WTC11 (cell line): ENCODE measurements around the gene PRPF6. TPM values are rescaled to one million over a fixed set of nuclear protein-coding genes. Genes with fewer than 3 reads are reported as not detected.
A peak's percentile ranks its signal among the peaks of the same experiment; 100 is the strongest.

ENCODE experiments used
- ATAC-seq: fragments of 200-7000 bp; cut with Tn5 transposase; 2 replicates; pipeline ENCODE4 v1.10.0; 2021; ENCODE audit warnings: mild to moderate bottlenecking, moderate library complexity
- CTCF ChIA-PET: fragments of 300-600 bp; sonication (Branson Sonifier 250); formaldehyde crosslinking; loops from one replicate; lab custom pipeline; 2021; ENCODE audit warnings: antibody characterized with exemption; lab: Charles Lee
- POLR2A ChIA-PET: fragments of 350-600 bp; sonication (Branson Sonifier 250); formaldehyde crosslinking; loops from one replicate; lab custom pipeline; 2021; ENCODE audit warnings: antibody characterized with exemption; lab: Charles Lee
- DNase-seq: peaks from one replicate; pipeline ENCODE4 v3.0.0; 2021; ENCODE audit warnings: low spot score
- H3K27ac Mint-ChIP-seq: 2 replicates; pipeline ENCODE4 v1.8.0; 2021; ENCODE audit warnings: mixed read lengths
- H3K27me3 Mint-ChIP-seq: 2 replicates; pipeline ENCODE4 v1.8.0; 2021; ENCODE audit warnings: low read depth, mild to moderate bottlenecking, moderate library complexity, mixed read lengths
- H3K36me3 Mint-ChIP-seq: 2 replicates; pipeline ENCODE4 v1.8.0; 2021; ENCODE audit warnings: mixed read lengths
- H3K4me1 Mint-ChIP-seq: 2 replicates; pipeline ENCODE4 v1.8.0; 2022; ENCODE audit warnings: mixed read lengths
- H3K4me3 Mint-ChIP-seq: 2 replicates; pipeline ENCODE4 v1.8.0; 2021; ENCODE audit warnings: mild to moderate bottlenecking, moderate library complexity, mixed read lengths
- H3K9me3 Mint-ChIP-seq: 2 replicates; pipeline ENCODE4 v1.8.0; 2021; ENCODE audit warnings: mixed read lengths
- CREB1 ChIP-seq: sonication (generic); formaldehyde crosslinking; IDR thresholded peaks from 2 replicates; pipeline ENCODE4 v1.8.0; 2023; ENCODE audit warnings: mild to moderate bottlenecking, missing genetic modification reagents
- EMX1 ChIP-seq: fragments of 250-450 bp; sonication (Bioruptor Pico); IDR thresholded peaks from 2 replicates; pipeline ENCODE4 v1.8.0; 2021; ENCODE audit warnings: mild to moderate bottlenecking
- FOXP1 ChIP-seq: sonication (generic); formaldehyde crosslinking; IDR thresholded peaks from 2 replicates; pipeline ENCODE4 v1.8.0; 2022; ENCODE audit warnings: missing genetic modification reagents, mild to moderate bottlenecking, moderate library complexity, borderline replicate concordance
- IRF2 ChIP-seq: sonication (generic); formaldehyde crosslinking; IDR thresholded peaks from 2 replicates; pipeline ENCODE4 v1.8.0; 2022; ENCODE audit warnings: low read depth, missing genetic modification reagents, borderline replicate concordance
- NR1H2 ChIP-seq: sonication (generic); formaldehyde crosslinking; IDR thresholded peaks from 2 replicates; pipeline ENCODE4 v1.9.0; 2021; ENCODE audit warnings: mild to moderate bottlenecking, moderate library complexity, missing genetic modification reagents
- TCF7 ChIP-seq: sonication (generic); formaldehyde crosslinking; IDR thresholded peaks from 2 replicates; pipeline ENCODE4 v1.8.0; 2022; ENCODE audit warnings: mild to moderate bottlenecking, low read depth, missing genetic modification reagents, moderate library complexity
- TEAD1 ChIP-seq: sonication (generic); formaldehyde crosslinking; IDR thresholded peaks from 2 replicates; pipeline ENCODE4 v1.8.0; 2022; ENCODE audit warnings: mild to moderate bottlenecking, missing genetic modification reagents
- TEAD4 ChIP-seq: sonication (generic); formaldehyde crosslinking; IDR thresholded peaks from 2 replicates; pipeline ENCODE4 v1.8.0; 2022; ENCODE audit warnings: mild to moderate bottlenecking, missing genetic modification reagents
- TP53 ChIP-seq: sonication (generic); formaldehyde crosslinking; IDR thresholded peaks from 2 replicates; pipeline ENCODE4 v1.8.1; 2023; ENCODE audit warnings: mild to moderate bottlenecking, missing genetic modification reagents
- ZNF423 ChIP-seq: fragments of 250-450 bp; sonication (Bioruptor Pico); IDR thresholded peaks from 2 replicates; pipeline ENCODE4 v2.1.2; 2022; ENCODE audit warnings: mild to moderate bottlenecking, moderate library complexity
- total RNA-seq: library from RNA; stranded (reverse); gene quantifications from 3 replicates; pipeline ENCODE4 v1.2.3, GENCODE V29; 2021
- TF ChIP-seq, protein P1 (sequence below): sonication (generic); formaldehyde crosslinking; IDR thresholded peaks from 2 replicates; pipeline ENCODE4 v1.8.1; 2022; ENCODE audit warnings: mild to moderate bottlenecking, moderate library complexity, missing genetic modification reagents
- TF ChIP-seq, protein P2 (sequence below): fragments of 250-450 bp; sonication (Bioruptor Pico); IDR thresholded peaks from 2 replicates; pipeline ENCODE4 v2.1.2; 2022; ENCODE audit warnings: mild to moderate bottlenecking, moderate library complexity
- TF ChIP-seq, protein P3 (sequence below): sonication (generic); formaldehyde crosslinking; IDR thresholded peaks from 2 replicates; pipeline ENCODE4 v1.8.1; 2023; ENCODE audit warnings: mild to moderate bottlenecking, missing genetic modification reagents, moderate library complexity
- TF ChIP-seq, protein P4 (sequence below): sonication (generic); formaldehyde crosslinking; IDR thresholded peaks from 2 replicates; pipeline ENCODE4 v1.8.0; 2022; ENCODE audit warnings: mild to moderate bottlenecking, missing genetic modification reagents
- TF ChIP-seq, protein P5 (sequence below): fragments of 200-600 bp; IDR thresholded peaks from 2 replicates; pipeline ENCODE4 v1.8.0; 2022; ENCODE audit warnings: antibody characterized with exemption
- TF ChIP-seq, protein P6 (sequence below): fragments of 250-450 bp; sonication (Bioruptor Pico); IDR thresholded peaks from 2 replicates; pipeline ENCODE4 v1.9.0; 2021; ENCODE audit warnings: mild to moderate bottlenecking
- TF ChIP-seq, protein P7 (sequence below): sonication (generic); formaldehyde crosslinking; IDR thresholded peaks from 2 replicates; pipeline ENCODE4 v1.8.0; 2022; ENCODE audit warnings: mild to moderate bottlenecking, missing genetic modification reagents
- TF ChIP-seq, protein P8 (sequence below): sonication (generic); formaldehyde crosslinking; IDR thresholded peaks from 2 replicates; pipeline ENCODE4 v1.8.1; 2023; ENCODE audit warnings: mild to moderate bottlenecking, missing genetic modification reagents
- TF ChIP-seq, protein P9 (sequence below): sonication (generic); formaldehyde crosslinking; IDR thresholded peaks from 2 replicates; pipeline ENCODE4 v1.8.1; 2022; ENCODE audit warnings: low read depth, mild to moderate bottlenecking, moderate library complexity, missing genetic modification reagents, borderline replicate concordance

The PRPF6 gene
- total RNA-seq, 1 experiment from 2014 or later, result 79.4 TPM

DNA sequence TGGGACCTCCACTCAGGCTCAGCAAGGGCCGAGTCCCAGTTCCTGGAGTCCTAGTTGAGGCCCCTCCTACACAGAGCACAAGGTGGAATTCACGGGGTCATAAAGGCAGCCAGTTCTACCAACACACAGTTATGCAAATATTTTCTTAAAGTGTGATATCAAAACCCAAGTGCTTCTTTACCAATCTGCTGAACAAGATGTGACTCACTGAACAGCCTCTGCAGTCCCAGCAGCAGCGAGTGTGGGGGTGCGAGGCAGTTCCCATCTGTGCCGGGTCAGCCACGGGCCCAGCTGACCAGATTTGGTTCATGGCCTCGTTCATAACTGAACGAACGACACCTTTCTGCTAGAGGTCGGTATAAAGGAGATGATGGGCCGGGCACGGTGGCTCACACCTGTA lies 77.6 kb downstream of the PRPF6 start (continued):
- TF ChIP-seq, protein P1, sequence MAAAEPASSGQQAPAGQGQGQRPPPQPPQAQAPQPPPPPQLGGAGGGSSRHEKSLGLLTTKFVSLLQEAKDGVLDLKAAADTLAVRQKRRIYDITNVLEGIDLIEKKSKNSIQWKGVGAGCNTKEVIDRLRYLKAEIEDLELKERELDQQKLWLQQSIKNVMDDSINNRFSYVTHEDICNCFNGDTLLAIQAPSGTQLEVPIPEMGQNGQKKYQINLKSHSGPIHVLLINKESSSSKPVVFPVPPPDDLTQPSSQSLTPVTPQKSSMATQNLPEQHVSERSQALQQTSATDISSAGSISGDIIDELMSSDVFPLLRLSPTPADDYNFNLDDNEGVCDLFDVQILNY (CRISPR knock-in tag), result no peak
- TF ChIP-seq TP53 (CRISPR knock-in tag) (no peak), EMX1 (CRISPR knock-in tag) (no peak), IRF2 (CRISPR knock-in tag) (no peak), TCF7 (no peak), CREB1 (CRISPR knock-in tag) (no peak)
- TF ChIP-seq, protein P2, sequence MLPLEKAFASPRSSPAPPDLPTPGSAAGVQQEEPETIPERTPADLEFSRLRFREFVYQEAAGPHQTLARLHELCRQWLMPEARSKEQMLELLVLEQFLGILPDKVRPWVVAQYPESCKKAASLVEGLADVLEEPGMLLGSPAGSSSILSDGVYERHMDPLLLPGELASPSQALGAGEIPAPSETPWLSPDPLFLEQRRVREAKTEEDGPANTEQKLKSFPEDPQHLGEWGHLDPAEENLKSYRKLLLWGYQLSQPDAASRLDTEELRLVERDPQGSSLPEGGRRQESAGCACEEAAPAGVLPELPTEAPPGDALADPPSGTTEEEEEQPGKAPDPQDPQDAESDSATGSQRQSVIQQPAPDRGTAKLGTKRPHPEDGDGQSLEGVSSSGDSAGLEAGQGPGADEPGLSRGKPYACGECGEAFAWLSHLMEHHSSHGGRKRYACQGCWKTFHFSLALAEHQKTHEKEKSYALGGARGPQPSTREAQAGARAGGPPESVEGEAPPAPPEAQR (CRISPR knock-in tag), result no peak
- TF ChIP-seq, protein P3, sequence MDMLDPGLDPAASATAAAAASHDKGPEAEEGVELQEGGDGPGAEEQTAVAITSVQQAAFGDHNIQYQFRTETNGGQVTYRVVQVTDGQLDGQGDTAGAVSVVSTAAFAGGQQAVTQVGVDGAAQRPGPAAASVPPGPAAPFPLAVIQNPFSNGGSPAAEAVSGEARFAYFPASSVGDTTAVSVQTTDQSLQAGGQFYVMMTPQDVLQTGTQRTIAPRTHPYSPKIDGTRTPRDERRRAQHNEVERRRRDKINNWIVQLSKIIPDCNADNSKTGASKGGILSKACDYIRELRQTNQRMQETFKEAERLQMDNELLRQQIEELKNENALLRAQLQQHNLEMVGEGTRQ, result no peak

DNA sequence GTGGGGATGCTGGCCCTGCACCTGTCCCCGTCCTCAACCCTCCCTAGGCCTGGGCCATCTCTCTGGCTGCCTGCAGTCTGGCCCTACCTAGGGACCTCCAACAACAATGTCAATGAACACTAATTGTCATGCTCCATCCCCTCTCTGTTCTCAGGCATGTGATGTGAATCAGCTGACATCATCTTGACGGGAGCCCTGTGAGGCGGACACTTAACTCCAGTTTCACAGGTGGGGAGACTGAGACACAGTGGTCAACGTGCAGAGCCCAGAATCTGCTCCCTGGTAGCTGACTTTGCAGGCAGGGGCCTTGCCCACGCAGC lies 81.3 kb downstream of the PRPF6 start:
- Mint-ChIP-seq H3K4me1 (peaks cover 35% of the 10 kb centered on the region), H3K9me3 (no peaks in the 10 kb centered on the region), H3K36me3 (no peaks in the 10 kb centered on the region), H3K4me3 (peak overlapping the region; percentile 82), H3K27ac (no peak overlapping the region), H3K27me3 (peaks cover 7% of the 10 kb centered on the region)
- ChIA-PET CTCF (interaction anchor here (0.6 to 3.0 kb wide), 12 partner anchors 8 to 524 kb away, joined by 3 to 18 read pairs (median 5); partner anchors contain the start of genes OPRL1, PRPF6, PTK6 and RGS19), POLR2A (no interaction called here)
- DNase-seq, result no peak
- ATAC-seq, result no peak
- no peak for TF ChIP-seq CREB1 (CRISPR knock-in tag)
- TF ChIP-seq, protein P4, sequence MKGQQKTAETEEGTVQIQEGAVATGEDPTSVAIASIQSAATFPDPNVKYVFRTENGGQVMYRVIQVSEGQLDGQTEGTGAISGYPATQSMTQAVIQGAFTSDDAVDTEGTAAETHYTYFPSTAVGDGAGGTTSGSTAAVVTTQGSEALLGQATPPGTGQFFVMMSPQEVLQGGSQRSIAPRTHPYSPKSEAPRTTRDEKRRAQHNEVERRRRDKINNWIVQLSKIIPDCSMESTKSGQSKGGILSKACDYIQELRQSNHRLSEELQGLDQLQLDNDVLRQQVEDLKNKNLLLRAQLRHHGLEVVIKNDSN (CRISPR knock-in tag), result no peak
- no peak for TF ChIP-seq IRF2 (CRISPR knock-in tag)
- TF ChIP-seq, protein P5, sequence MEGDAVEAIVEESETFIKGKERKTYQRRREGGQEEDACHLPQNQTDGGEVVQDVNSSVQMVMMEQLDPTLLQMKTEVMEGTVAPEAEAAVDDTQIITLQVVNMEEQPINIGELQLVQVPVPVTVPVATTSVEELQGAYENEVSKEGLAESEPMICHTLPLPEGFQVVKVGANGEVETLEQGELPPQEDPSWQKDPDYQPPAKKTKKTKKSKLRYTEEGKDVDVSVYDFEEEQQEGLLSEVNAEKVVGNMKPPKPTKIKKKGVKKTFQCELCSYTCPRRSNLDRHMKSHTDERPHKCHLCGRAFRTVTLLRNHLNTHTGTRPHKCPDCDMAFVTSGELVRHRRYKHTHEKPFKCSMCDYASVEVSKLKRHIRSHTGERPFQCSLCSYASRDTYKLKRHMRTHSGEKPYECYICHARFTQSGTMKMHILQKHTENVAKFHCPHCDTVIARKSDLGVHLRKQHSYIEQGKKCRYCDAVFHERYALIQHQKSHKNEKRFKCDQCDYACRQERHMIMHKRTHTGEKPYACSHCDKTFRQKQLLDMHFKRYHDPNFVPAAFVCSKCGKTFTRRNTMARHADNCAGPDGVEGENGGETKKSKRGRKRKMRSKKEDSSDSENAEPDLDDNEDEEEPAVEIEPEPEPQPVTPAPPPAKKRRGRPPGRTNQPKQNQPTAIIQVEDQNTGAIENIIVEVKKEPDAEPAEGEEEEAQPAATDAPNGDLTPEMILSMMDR, result no peak
- TF ChIP-seq, protein P6, sequence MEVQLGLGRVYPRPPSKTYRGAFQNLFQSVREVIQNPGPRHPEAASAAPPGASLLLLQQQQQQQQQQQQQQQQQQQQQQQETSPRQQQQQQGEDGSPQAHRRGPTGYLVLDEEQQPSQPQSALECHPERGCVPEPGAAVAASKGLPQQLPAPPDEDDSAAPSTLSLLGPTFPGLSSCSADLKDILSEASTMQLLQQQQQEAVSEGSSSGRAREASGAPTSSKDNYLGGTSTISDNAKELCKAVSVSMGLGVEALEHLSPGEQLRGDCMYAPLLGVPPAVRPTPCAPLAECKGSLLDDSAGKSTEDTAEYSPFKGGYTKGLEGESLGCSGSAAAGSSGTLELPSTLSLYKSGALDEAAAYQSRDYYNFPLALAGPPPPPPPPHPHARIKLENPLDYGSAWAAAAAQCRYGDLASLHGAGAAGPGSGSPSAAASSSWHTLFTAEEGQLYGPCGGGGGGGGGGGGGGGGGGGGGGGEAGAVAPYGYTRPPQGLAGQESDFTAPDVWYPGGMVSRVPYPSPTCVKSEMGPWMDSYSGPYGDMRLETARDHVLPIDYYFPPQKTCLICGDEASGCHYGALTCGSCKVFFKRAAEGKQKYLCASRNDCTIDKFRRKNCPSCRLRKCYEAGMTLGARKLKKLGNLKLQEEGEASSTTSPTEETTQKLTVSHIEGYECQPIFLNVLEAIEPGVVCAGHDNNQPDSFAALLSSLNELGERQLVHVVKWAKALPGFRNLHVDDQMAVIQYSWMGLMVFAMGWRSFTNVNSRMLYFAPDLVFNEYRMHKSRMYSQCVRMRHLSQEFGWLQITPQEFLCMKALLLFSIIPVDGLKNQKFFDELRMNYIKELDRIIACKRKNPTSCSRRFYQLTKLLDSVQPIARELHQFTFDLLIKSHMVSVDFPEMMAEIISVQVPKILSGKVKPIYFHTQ (CRISPR knock-in tag), result no peak
- no peak for TF ChIP-seq NR1H2
- TF ChIP-seq, protein P7, sequence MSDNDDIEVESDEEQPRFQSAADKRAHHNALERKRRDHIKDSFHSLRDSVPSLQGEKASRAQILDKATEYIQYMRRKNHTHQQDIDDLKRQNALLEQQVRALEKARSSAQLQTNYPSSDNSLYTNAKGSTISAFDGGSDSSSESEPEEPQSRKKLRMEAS (CRISPR knock-in tag), result no peak
- no peak for TF ChIP-seq EMX1 (CRISPR knock-in tag)
- TF ChIP-seq FOXP1 (CRISPR knock-in tag), result no peak
- TF ChIP-seq, protein P8, sequence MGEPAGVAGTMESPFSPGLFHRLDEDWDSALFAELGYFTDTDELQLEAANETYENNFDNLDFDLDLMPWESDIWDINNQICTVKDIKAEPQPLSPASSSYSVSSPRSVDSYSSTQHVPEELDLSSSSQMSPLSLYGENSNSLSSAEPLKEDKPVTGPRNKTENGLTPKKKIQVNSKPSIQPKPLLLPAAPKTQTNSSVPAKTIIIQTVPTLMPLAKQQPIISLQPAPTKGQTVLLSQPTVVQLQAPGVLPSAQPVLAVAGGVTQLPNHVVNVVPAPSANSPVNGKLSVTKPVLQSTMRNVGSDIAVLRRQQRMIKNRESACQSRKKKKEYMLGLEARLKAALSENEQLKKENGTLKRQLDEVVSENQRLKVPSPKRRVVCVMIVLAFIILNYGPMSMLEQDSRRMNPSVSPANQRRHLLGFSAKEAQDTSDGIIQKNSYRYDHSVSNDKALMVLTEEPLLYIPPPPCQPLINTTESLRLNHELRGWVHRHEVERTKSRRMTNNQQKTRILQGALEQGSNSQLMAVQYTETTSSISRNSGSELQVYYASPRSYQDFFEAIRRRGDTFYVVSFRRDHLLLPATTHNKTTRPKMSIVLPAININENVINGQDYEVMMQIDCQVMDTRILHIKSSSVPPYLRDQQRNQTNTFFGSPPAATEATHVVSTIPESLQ (CRISPR knock-in tag), result no peak
- no peak for TF ChIP-seq TEAD1
- no peak for TF ChIP-seq ZNF423 (CRISPR knock-in tag)
- TF ChIP-seq, protein P3, result no peak
- TF ChIP-seq TP53 (CRISPR knock-in tag), result no peak
- TF ChIP-seq, protein P9, sequence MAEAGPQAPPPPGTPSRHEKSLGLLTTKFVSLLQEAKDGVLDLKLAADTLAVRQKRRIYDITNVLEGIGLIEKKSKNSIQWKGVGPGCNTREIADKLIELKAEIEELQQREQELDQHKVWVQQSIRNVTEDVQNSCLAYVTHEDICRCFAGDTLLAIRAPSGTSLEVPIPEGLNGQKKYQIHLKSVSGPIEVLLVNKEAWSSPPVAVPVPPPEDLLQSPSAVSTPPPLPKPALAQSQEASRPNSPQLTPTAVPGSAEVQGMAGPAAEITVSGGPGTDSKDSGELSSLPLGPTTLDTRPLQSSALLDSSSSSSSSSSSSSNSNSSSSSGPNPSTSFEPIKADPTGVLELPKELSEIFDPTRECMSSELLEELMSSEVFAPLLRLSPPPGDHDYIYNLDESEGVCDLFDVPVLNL, result no peak
- no peak for TF ChIP-seq TEAD4 (CRISPR knock-in tag)
- TF ChIP-seq TCF7, result no peak
